WERI-Rb-1 (cell line): ENCODE results near the gene TTC9C.

Experiments
- DNase-seq: peaks from one replicate; pipeline ENCODE4 v3.0.0-alpha.2; 2020
- H3K27ac ChIP-seq: fragments of 250-450 bp; sonication (Bioruptor Pico); 2 replicates; pipeline ENCODE4 v1.5.1; 2020; ENCODE audit warnings: mild to moderate bottlenecking, moderate library complexity
- H3K27me3 ChIP-seq: fragments of 250-450 bp; sonication (Bioruptor Pico); 2 replicates; pipeline ENCODE4 v1.5.1; 2021; ENCODE audit warnings: mild to moderate bottlenecking, low read depth, moderate library complexity; ENCODE audit not compliant: insufficient read depth, severe bottlenecking
- H3K36me3 ChIP-seq: fragments of 250-450 bp; sonication (Bioruptor Pico); 2 replicates; pipeline ENCODE4 v1.5.1; 2020; ENCODE audit warnings: mild to moderate bottlenecking, moderate library complexity
- H3K4me3 ChIP-seq: 2 replicates; pipeline ENCODE4 v1.5.1; 2011; ENCODE audit warnings: low read depth, mild to moderate bottlenecking, control low read depth, low read length
- H3K9me3 ChIP-seq: fragments of 250-450 bp; sonication (Bioruptor Pico); 2 replicates; pipeline ENCODE4 v1.5.1; 2021; ENCODE audit warnings: mild to moderate bottlenecking, moderate library complexity; ENCODE audit not compliant: severe bottlenecking
- CTCF ChIP-seq: IDR thresholded peaks from 2 replicates; pipeline ENCODE4 v1.5.1; 2011; ENCODE audit warnings: low read depth, mild to moderate bottlenecking, control low read depth, inconsistent platforms, low read length

The TTC9C gene

GRCh38 chr11:62782753-62783152 is 54.5 kb downstream of the TTC9C start:
- Histone ChIP-seq H3K4me3 (no peak overlapping the region), H3K27me3 (no peaks in the 10 kb centered on the region), H3K9me3 (no peaks in the 10 kb centered on the region), H3K27ac (no peak overlapping the region), H3K36me3 (peaks cover 52% of the 10 kb centered on the region)
- DNase-seq = no peak
- no peak for TF ChIP-seq CTCF

GRCh38 chr11:62786318-62787004 is 58.2 kb downstream of the TTC9C start:
- peak; percentile 98 for TF ChIP-seq CTCF
- Histone ChIP-seq H3K4me3 (peak overlapping the region; percentile 91), H3K27me3 (no peaks in the 10 kb centered on the region), H3K36me3 (peaks cover 57% of the 10 kb centered on the region), H3K9me3 (no peaks in the 10 kb centered on the region), H3K27ac (peak overlapping the region; percentile 89)
- DNase-seq = peak; percentile 90

GRCh38 chr11:62787005-62787759 is 58.9 kb downstream of the TTC9C start, which contains the start of gene TMEM179B:
Gene TMEM179B, plus strand, starts transcription at chr11:62787402. Its CDS starts 30 bp downstream, at chr11:62787432.
- Histone ChIP-seq H3K9me3 (no peaks in the 10 kb centered on the region), H3K36me3 (peaks cover 63% of the 10 kb centered on the region), H3K27ac (peak within 1 kb of the TSS; percentile 89), H3K27me3 (no peaks in the 10 kb centered on the region), H3K4me3 (peak within 1 kb of the TSS; percentile 91)
- peak; percentile 65 for TF ChIP-seq CTCF
- peak; percentile 97 for DNase-seq
